ENCODE data around the gene HIVEP3.

Gene HIVEP3

GRCh38 chr1:41499591-41499990, 419.1 kb downstream of the HIVEP3 start:
- no peak for DNase-seq (ENCODE audit: low read depth in 1 of 2, low spot score in 1 of 2)
- Histone ChIP-seq H3K4me3 (replicated peaks; ENCODE audit: insufficient read depth, low read length) (no peak overlapping the region), H3K27me3 (ENCODE audit: insufficient read depth, poor library complexity, severe bottlenecking) (peaks cover 3% of the 10 kb centered on the region), H3K27ac (replicated peaks) (no peak overlapping the region)
- TF ChIP-seq CTCF (IDR thresholded peaks at IDR 0.05; ENCODE audit: insufficient read depth, low read length) (no peak), POLR2AphosphoS5 (IDR thresholded peaks at IDR 0.05; ENCODE audit: low read depth) (no peak), SPI1 (IDR thresholded peaks at IDR 0.05; ENCODE audit: borderline replicate concordance, low read depth) (no peak), REST (IDR thresholded peaks at IDR 0.05; ENCODE audit: insufficient replicate concordance, low read depth) (no peak), GABPA (IDR thresholded peaks at IDR 0.05; ENCODE audit: low read depth) (no peak)

- no peak for DNase-seq (ENCODE audit: low read depth in 1 of 2, low spot score in 1 of 2)
- no peak overlapping the region for H3K27ac ChIP-seq (replicated peaks)
- H3K4me3 ChIP-seq (replicated peaks; ENCODE audit: insufficient read depth, low read length), result no peak overlapping the region
- no peak for TF ChIP-seq SPI1 (IDR thresholded peaks at IDR 0.05; ENCODE audit: borderline replicate concordance, low read depth)
- TF ChIP-seq POLR2AphosphoS5 (IDR thresholded peaks at IDR 0.05; ENCODE audit: low read depth), result no peak
- TF ChIP-seq GABPA (IDR thresholded peaks at IDR 0.05; ENCODE audit: low read depth), result no peak
- no peak for TF ChIP-seq REST (IDR thresholded peaks at IDR 0.05; ENCODE audit: insufficient replicate concordance, low read depth)
- TF ChIP-seq CTCF (IDR thresholded peaks at IDR 0.05; ENCODE audit: insufficient read depth, low read length), result no peak
- peaks cover 3% of the 10 kb centered on the region for H3K27me3 ChIP-seq (ENCODE audit: insufficient read depth, poor library complexity, severe bottlenecking)
Observed at GRCh38 chr1:41498804-41499203, 419.9 kb downstream of the HIVEP3 start.

GRCh38 chr1:41498391-41498790, 420.3 kb downstream of the HIVEP3 start:
- H3K4me3 ChIP-seq (replicated peaks; ENCODE audit: insufficient read depth, low read length), result no peak overlapping the region
- no peak for DNase-seq (ENCODE audit: low read depth in 1 of 2, low spot score in 1 of 2)
- TF ChIP-seq GABPA (IDR thresholded peaks at IDR 0.05; ENCODE audit: low read depth), result no peak
- no peak for TF ChIP-seq SPI1 (IDR thresholded peaks at IDR 0.05; ENCODE audit: borderline replicate concordance, low read depth)
- no peak for TF ChIP-seq REST (IDR thresholded peaks at IDR 0.05; ENCODE audit: insufficient replicate concordance, low read depth)
- TF ChIP-seq POLR2AphosphoS5 (IDR thresholded peaks at IDR 0.05; ENCODE audit: low read depth), result no peak
- TF ChIP-seq CTCF (IDR thresholded peaks at IDR 0.05; ENCODE audit: insufficient read depth, low read length), result no peak
- H3K27me3 ChIP-seq (ENCODE audit: insufficient read depth, poor library complexity, severe bottlenecking), result peaks cover 3% of the 10 kb centered on the region
- no peak overlapping the region for H3K27ac ChIP-seq (replicated peaks)
